HG03139 (cell line): ENCODE data around the gene MINDY1.

Source experiments
- ATAC-seq: cut with Tn5 transposase; IDR thresholded peaks from one replicate; pipeline ENCODE4 v1.9.1; 2021; ENCODE audit not compliant: unreplicated experiment

The MINDY1 gene

GRCh38 chr1:150968491-150968890, 38.2 kb downstream of the MINDY1 start:
- ATAC-seq: no peak

GRCh38 chr1:150967936-150968335, 38.8 kb downstream of the MINDY1 start:
- ATAC-seq: no peak

DNA sequence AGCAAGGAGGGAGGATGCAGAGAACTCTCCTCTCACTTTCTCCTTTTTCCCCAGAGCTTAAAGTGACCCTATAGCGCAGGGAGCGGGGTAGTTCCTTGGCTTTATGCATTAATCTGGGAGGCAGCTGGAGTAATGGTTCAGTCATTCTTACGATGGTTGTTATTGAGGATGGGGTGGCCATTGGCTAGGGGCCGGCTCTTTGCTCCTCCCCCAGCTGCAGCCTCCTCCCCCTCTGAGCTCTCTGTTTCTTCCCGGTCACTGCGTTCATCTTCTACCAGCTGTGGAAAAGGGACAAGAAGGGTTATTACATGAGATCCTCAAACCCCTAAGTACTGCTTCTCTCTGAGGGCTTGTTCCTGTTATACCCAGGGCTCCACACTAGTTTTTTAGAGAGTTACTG, 40.7 kb downstream of the MINDY1 start:
- ATAC-seq: no peak

- no peak for ATAC-seq
Observed at GRCh38 chr1:150965605-150966004, 41.1 kb downstream of the MINDY1 start.

DNA sequence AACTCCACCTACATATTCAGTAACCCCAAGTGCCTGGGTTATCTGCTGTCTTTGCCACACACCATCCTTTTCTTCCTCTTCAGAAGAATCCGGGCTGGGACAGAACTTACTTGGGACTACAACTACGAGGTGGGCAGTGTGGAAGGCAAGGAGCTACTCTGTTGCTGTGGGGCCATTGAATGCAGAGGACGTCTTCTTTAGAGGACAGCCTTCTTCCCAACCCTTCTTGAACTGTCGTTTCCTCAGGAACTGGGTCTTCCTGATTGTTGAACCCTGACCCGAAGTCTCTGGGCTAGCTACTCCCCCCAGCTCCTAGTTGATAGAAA, 42.6 kb downstream of the MINDY1 start:
- ATAC-seq: no peak

DNA sequence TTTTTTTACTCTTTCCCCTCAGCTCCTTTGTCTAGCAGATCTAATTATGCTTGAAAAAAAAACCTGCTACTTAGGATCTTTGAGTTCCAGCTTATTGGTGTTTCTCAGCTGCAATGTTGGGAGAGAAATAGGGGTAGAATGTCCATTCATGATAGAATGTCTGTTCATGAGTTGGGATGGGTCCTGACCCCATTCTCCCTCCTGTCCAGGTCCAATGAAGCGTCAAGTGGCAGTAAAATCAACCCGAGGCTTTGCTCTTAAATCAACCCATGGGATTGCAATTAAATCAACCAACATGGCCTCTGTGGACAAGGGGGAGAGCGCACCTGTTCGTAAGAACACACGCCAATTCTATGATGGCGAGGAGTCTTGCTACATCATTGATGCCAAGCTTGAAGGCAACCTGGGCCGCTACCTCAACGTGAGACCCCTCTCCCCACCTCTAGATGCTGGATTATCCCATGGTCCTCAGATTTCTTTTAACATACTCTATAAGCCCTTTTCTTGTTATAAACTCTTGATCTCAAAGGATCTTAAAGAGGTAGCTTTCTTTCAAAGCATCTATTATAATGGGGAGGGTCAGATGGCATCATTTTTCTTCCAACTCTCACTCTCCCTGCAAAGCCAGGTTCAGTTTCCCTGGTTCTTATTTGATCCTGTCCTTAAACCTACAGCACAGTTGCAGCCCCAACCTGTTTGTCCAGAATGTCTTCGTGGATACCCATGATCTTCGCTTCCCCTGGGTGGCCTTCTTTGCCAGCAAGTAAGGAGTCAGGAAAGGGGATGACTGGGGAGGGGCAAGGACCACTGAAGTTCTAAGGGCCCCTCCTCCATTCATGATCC, 43.2 kb downstream of the MINDY1 start:
- no peak for ATAC-seq

GRCh38 chr1:150961756-150962155, 44.9 kb downstream of the MINDY1 start:
- no peak for ATAC-seq

DNA sequence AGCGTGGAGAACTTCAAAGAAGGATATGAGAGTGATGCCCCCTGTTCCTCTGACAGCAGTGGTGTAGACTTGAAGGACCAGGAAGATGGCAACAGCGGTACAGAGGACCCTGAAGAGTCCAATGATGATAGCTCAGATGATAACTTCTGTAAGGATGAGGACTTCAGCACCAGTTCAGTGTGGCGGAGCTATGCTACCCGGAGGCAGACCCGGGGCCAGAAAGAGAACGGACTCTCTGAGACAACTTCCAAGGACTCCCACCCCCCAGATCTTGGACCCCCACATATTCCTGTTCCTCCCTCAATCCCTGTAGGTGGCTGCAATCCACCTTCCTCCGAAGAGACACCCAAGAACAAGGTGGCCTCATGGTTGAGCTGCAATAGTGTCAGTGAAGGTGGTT, 46.1 kb downstream of the MINDY1 start:
- ATAC-seq: no peak

- ATAC-seq: no peak
Observed at GRCh38 chr1:150957666-150958065, 49.0 kb downstream of the MINDY1 start.

GRCh38 chr1:150955280-150955679, 51.4 kb downstream of the MINDY1 start:
- no peak for ATAC-seq

GRCh38 chr1:150954708-150955107, 52.0 kb downstream of the MINDY1 start:
- ATAC-seq: no peak
